Astrocyte (in vitro differentiated cells and primary cell): ENCODE results near the gene CRYBB1.

Source experiments
- CTCF ChIP-seq: IDR thresholded peaks from 2 replicates; pipeline ENCODE4 v1.5.1; 2011; ENCODE audit warnings: low read depth, mild to moderate bottlenecking, inconsistent platforms, low read length, moderate library complexity; ENCODE audit not compliant: insufficient read depth
- EZH2 ChIP-seq: IDR thresholded peaks from 2 replicates; pipeline ENCODE4 v1.6.1; 2012; ENCODE audit warnings: mild to moderate bottlenecking, low read length, inconsistent platforms; ENCODE audit not compliant: insufficient read depth

GRCh38 chr22:26612652-26613051 lies 5.2 kb downstream of the CRYBB1 start:
- TF ChIP-seq CTCF, result no peak
- no peak for TF ChIP-seq EZH2
